WI38 (cell line): ENCODE data around the gene TMEM203.

Experiments
- H3K4me3 ChIP-seq: 2 replicates; pipeline ENCODE4 v1.5.1; 2011; ENCODE audit warnings: low read depth, mild to moderate bottlenecking, control low read depth, low read length
- CTCF ChIP-seq: IDR thresholded peaks from 2 replicates; pipeline ENCODE4 v1.5.1; 2012; ENCODE audit warnings: low read depth, mild to moderate bottlenecking, control low read depth, low read length

The TMEM203 gene

GRCh38 chr9:137185921-137186320, 19.5 kb downstream of the TMEM203 start:
- H3K4me3 ChIP-seq: no peak overlapping the region
- no peak for TF ChIP-seq CTCF

- no peak overlapping the region for H3K4me3 ChIP-seq
- no peak for TF ChIP-seq CTCF
Measured at GRCh38 chr9:137184881-137185660, 20.4 kb downstream of the TMEM203 start.

- no peak overlapping the region for H3K4me3 ChIP-seq
- TF ChIP-seq CTCF: no peak
Measured at GRCh38 chr9:137183980-137184595, 21.4 kb downstream of the TMEM203 start.

- no peak overlapping the region for H3K4me3 ChIP-seq
- TF ChIP-seq CTCF: no peak
Measured at GRCh38 chr9:137182836-137183235, 22.6 kb downstream of the TMEM203 start.

GRCh38 chr9:137181680-137182079, 23.8 kb downstream of the TMEM203 start:
- no peak for TF ChIP-seq CTCF
- no peak overlapping the region for H3K4me3 ChIP-seq

GRCh38 chr9:137180491-137180890, 25.0 kb downstream of the TMEM203 start:
- TF ChIP-seq CTCF: no peak
- no peak overlapping the region for H3K4me3 ChIP-seq

GRCh38 chr9:137179761-137180160, 25.7 kb downstream of the TMEM203 start:
- no peak for TF ChIP-seq CTCF
- no peak overlapping the region for H3K4me3 ChIP-seq
